HepG2 (cell line): ENCODE data around the gene IL17RC. TPM values are rescaled to one million over a fixed set of nuclear protein-coding genes. Genes with fewer than 3 reads are reported as not detected.

Experiments used
- AKNA ChIP-seq: sonication (generic); formaldehyde crosslinking; IDR thresholded peaks from 2 replicates; pipeline ENCODE4 v1.4.0; 2020; ENCODE audit warnings: missing genetic modification reagents, borderline replicate concordance
- ARID3A ChIP-seq: IDR thresholded peaks from 2 replicates; pipeline ENCODE4 v1.6.1; 2012; ENCODE audit warnings: low read depth, low read length, improper control_type of control experiment
- ATF4 ChIP-seq, 2 experiments: fragments of 450-650 bp in 1 of 2; sonication (generic) in 1 of 2; formaldehyde crosslinking; IDR thresholded peaks; 2 replicates each; pipeline versions ENCODE4 v1.5.0 to v1.8.0; 2020 to 2022; ENCODE audit warnings: mild to moderate bottlenecking in 1 of 2, missing genetic modification reagents in 1 of 2
- ETV5 ChIP-seq: IDR thresholded peaks from 2 replicates; pipeline ENCODE4 v1.6.1; 2018; ENCODE audit warnings: missing biosample characterization, missing genetic modification reagents, inconsistent platforms, borderline replicate concordance
- ETV6 ChIP-seq: sonication (generic); formaldehyde crosslinking; conservative IDR thresholded peaks from 2 replicates; pipeline ENCODE4 v1.4.0; 2020; ENCODE audit warnings: missing genetic modification reagents
- KDM3A ChIP-seq: IDR thresholded peaks from 2 replicates; pipeline ENCODE4 v1.6.1; 2018; ENCODE audit warnings: low read depth, missing compliant biosample characterization
- MTF2 ChIP-seq: sonication (generic); formaldehyde crosslinking; IDR thresholded peaks from 2 replicates; pipeline ENCODE4 v1.5.0; 2020; ENCODE audit warnings: missing genetic modification reagents, borderline replicate concordance
- NONO ChIP-seq, 2 experiments: fragments of 450-650 bp in 1 of 2; sonication (generic) in 1 of 2; formaldehyde crosslinking in 1 of 2; IDR thresholded peaks in 1 of 2; conservative IDR thresholded peaks in 1 of 2; 2 replicates each; pipeline versions ENCODE4 v1.6.1 to v1.8.0; 2017 to 2022; ENCODE audit warnings: mild to moderate bottlenecking in 1 of 2, missing genetic modification reagents in 1 of 2, moderate library complexity in 1 of 2
- RARA ChIP-seq: IDR thresholded peaks from 2 replicates; pipeline ENCODE4 v1.6.1; 2016; ENCODE audit warnings: missing genetic modification reagents, missing compliant biosample characterization
- SAP130 ChIP-seq: IDR thresholded peaks from 2 replicates; pipeline ENCODE4 v1.6.1; 2016; ENCODE audit warnings: low read depth
- STAT6 ChIP-seq: sonication (generic); formaldehyde crosslinking; IDR thresholded peaks from 2 replicates; pipeline ENCODE4 v1.4.0; 2020; ENCODE audit warnings: missing genetic modification reagents, mild to moderate bottlenecking, borderline replicate concordance
- TCF7L2 ChIP-seq: IDR thresholded peaks from 2 replicates; pipeline ENCODE4 v1.6.1; 2011; ENCODE audit warnings: mild to moderate bottlenecking, low read depth, low read length, moderate library complexity
- TIGD3 ChIP-seq: sonication (generic); formaldehyde crosslinking; IDR thresholded peaks from 2 replicates; pipeline ENCODE4 v1.5.1; 2020; ENCODE audit warnings: mild to moderate bottlenecking, missing genetic modification reagents, borderline replicate concordance
- ZNF607 ChIP-seq: sonication (generic); formaldehyde crosslinking; IDR thresholded peaks from 2 replicates; pipeline ENCODE4 v1.5.1; 2020; ENCODE audit warnings: missing genetic modification reagents, mild to moderate bottlenecking, borderline replicate concordance
- ZNF629 ChIP-seq: sonication (generic); formaldehyde crosslinking; conservative IDR thresholded peaks from 2 replicates; pipeline ENCODE4 v1.5.0; 2020; ENCODE audit warnings: missing genetic modification reagents
- ZNF7 ChIP-seq: IDR thresholded peaks from 2 replicates; pipeline ENCODE4 v1.6.1; 2016; ENCODE audit warnings: missing biosample characterization, missing genetic modification reagents
- polyA plus RNA-seq, 8 experiments: library from polyadenylated mRNA; depleted of rRNA in 3 of 8; stranded (reverse) in 7 of 8; unstranded in 1 of 8; fragments of >200 nt; fragmentation: Illumina TruSeq in 4 of 8; extraction: Trizol in 4 of 8; gene quantifications; 2 replicates each; pipeline versions ENCODE4 v1.2.1 to v1.2.3, GENCODE V29; 2011 to 2016; ENCODE audit warnings: low read depth in 4 of 8, missing spikeins in 1 of 8, mixed read lengths in 1 of 8; ENCODE audit not compliant: insufficient read depth in 1 of 8
- total RNA-seq, 5 experiments: library from RNA; depleted of rRNA; stranded (reverse); fragments of >200 nt; fragmentation: Illumina TruSeq; extraction: Trizol; gene quantifications; 2 replicates each; pipeline ENCODE4 v1.2.3, GENCODE V29; 2016; ENCODE audit warnings: low read depth in 1 of 5

Gene IL17RC
- total and polyA plus RNA-seq, 2 of the 13 experiments (the other 11 are each of a cell fraction or from before 2014, with no cell fraction given), result 20.7 to 24.0 TPM

- TF ChIP-seq NONO (IDR thresholded peaks at IDR 0.05) (no peak), NONO (CRISPR knock-in tag; conservative IDR thresholded peaks at IDR 0.05) (peak; percentile 21; the same call in 1 of the 2 replicates), SAP130 (CRISPR knock-in tag) (peak; percentile 23; the same call in 1 of the 2 replicates), TIGD3 (CRISPR knock-in tag) (no peak), AKNA (CRISPR knock-in tag) (no peak), STAT6 (no peak), ZNF629 (CRISPR knock-in tag) (peak; percentile 98), ARID3A (no peak), ETV6 (CRISPR knock-in tag) (no peak), ZNF7 (CRISPR knock-in tag) (no peak), ATF4 (CRISPR knock-in tag; IDR thresholded peaks at IDR 0.05) (0 out of 4 replicates have a peak, but pooled peaks of 1 of the 2 experiments have one; percentile 5), MTF2 (CRISPR knock-in tag) (no peak), ETV5 (CRISPR knock-in tag) (no peak), ZNF607 (CRISPR knock-in tag) (0 out of 2 replicates have a peak, but pooled peaks have one; percentile 32), KDM3A (CRISPR knock-in tag) (no peak; the same call in 1 of the 2 replicates), RARA (CRISPR knock-in tag) (peak; percentile 58), TCF7L2 (no peak)
Measured at GRCh38 chr3:9898467-9899241, 18.2 kb upstream of the IL17RC start (continued).
